NCI-H1105 treated with DMSO at 0.1 percent for 48 hours (cell line): ENCODE results near the gene SLC46A1.
A peak's percentile ranks its signal among the peaks of the same experiment; 100 is the strongest.

Source experiments
- DNase-seq: peaks from one replicate; lab custom pipeline; 2025; lab: John Stamatoyannopoulos, UW

SLC46A1 gene

GRCh38 chr17:28350271-28350670, 55.7 kb downstream of the SLC46A1 start:
- no peak for DNase-seq

DNA sequence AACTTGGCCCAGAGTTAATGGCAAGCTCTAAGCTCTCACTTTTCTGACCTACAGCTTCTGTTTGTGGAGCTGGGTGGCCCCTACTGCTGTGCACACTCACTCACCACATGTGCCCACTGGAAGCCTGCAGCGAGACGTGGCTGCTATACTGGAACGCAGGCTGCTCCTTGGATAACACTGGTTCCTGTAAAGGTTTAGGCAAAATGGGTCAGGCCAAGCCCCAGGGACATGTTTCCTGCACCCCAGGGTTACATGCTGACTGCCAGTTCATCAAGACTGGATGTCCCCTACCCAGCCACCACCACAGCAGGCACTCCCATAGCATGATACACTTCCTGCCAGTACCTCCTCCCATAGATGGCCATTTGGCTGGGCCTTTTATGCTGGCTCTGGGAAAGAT, 57.0 kb downstream of the SLC46A1 start:
- DNase-seq = no peak

GRCh38 chr17:28347261-28347891, 58.6 kb downstream of the SLC46A1 start:
- no peak for DNase-seq

DNA sequence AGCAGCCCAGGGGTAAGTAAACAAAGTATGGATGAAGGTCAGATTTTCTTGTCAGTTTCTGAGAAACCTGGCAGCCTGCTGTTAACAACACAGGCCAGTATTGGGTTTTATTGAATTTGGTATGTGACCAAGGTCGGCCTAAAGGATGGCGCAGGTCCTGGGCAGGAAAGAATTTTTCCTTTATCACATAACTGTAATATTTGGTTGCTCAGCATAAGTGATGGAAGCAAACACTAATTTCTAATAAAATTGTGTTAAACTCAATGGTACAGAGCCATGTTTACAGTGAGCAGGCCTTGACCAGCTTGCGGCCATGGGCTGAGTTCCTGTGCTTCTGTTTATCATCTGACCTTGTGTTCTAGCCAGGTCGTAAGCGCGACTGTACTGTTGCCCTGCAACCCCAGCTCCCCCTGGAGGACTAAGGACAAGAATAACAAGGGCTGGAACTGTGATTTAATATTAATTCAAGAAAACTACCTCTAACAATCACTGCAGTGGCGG, 59.2 kb downstream of the SLC46A1 start:
- DNase-seq = no peak

- no peak for DNase-seq
These were observed 59.8 kb downstream of the SLC46A1 start for GRCh38 chr17:28346199-28346580.

- peak; percentile 25 for DNase-seq
These were observed 60.4 kb downstream of the SLC46A1 start for GRCh38 chr17:28345419-28346198.
